GM12872 (cell line): ENCODE data around the gene GPHN.

ENCODE experiments used
- CTCF ChIP-seq: IDR thresholded peaks from 3 replicates; pipeline ENCODE4 v1.5.1; 2011; ENCODE audit warnings: low read depth, mild to moderate bottlenecking, low read length, moderate library complexity; ENCODE audit not compliant: insufficient read depth

Gene GPHN

GRCh38 chr14:66575014-66575413 lies 67.1 kb downstream of the GPHN start:
- TF ChIP-seq CTCF = no peak

- TF ChIP-seq CTCF = no peak
These were observed 68.0 kb downstream of the GPHN start for GRCh38 chr14:66575939-66576338.

GRCh38 chr14:66595394-66595793 lies 87.4 kb downstream of the GPHN start:
- TF ChIP-seq CTCF = no peak

- TF ChIP-seq CTCF = no peak
These were observed 88.5 kb downstream of the GPHN start for GRCh38 chr14:66596241-66596985.

GRCh38 chr14:66600416-66600815 lies 92.5 kb downstream of the GPHN start:
- no peak for TF ChIP-seq CTCF

- no peak for TF ChIP-seq CTCF
These were observed 94.1 kb downstream of the GPHN start for GRCh38 chr14:66601932-66602578.

GRCh38 chr14:66603945-66604344 lies 96.0 kb downstream of the GPHN start:
- TF ChIP-seq CTCF = no peak
